ENCODE results near the gene SAMD11. TPM values are rescaled to one million over a fixed set of nuclear protein-coding genes. Genes with fewer than 3 reads are reported as not detected.

The SAMD11 gene
- total RNA-seq, 8 experiments from 2014 or later: 0.29 to 30.4 (median 3.2) TPM

DNA sequence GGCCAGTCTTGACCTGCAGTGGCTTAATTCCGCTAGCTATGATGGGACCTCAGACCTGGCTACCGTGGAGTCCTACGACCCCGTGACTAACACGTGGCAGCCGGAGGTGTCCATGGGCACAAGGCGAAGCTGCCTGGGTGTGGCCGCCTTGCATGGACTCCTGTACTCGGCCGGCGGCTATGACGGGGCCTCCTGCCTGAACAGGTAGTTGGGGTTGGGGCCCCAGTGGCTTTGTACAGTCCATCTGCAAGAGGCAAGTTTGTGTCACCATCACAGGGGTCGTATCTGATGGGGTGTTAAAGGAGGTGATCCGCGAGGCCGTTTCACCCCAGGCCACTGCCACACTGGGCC lies 39.6 kb downstream of the SAMD11 start:
- WGBS, 10 experiments: 84 to 100% (median 95%) methylated on average over 1 to 10 of the region's 16 CpGs; no CpG with 5 or more reads in 4 of the 10 experiments
- peaks cover 12 to 20% of the 10 kb centered on the region in 2 donors for H3K4me1 ChIP-seq (replicated peaks in 1 of 2)
- in situ Hi-C loops (cut with MboI; ENCODE audit: low pct_unique_long_range_greater_than_20kb in 2 of 9, low sequenced_read_pairs in 9 of 9, unreplicated experiment in 9 of 9): no loop called here
- H3K27ac ChIP-seq: no peak overlapping the region
- no peak overlapping the region for H3K4me3 ChIP-seq
- ATAC-seq (replicated peaks in 6 of 8): no peak

GRCh38 chr1:963746-964525 lies 40.2 kb downstream of the SAMD11 start:
- in situ Hi-C loops (cut with MboI; ENCODE audit: low pct_unique_long_range_greater_than_20kb in 2 of 9, low sequenced_read_pairs in 9 of 9, unreplicated experiment in 9 of 9): no loop called here
- WGBS, 10 experiments: 85 to 100% (median 96%) methylated on average over 1 to 20 of the region's 47 CpGs; no CpG with 5 or more reads in 4 of the 10 experiments

GRCh38 chr1:964691-965525 lies 41.2 kb downstream of the SAMD11 start:
- no peak for ATAC-seq (replicated peaks in 6 of 8)
- H3K27ac ChIP-seq: no peak overlapping the region
- in situ Hi-C loops (cut with MboI; ENCODE audit: low pct_unique_long_range_greater_than_20kb in 2 of 9, low sequenced_read_pairs in 9 of 9, unreplicated experiment in 9 of 9): no loop called here
- 85 to 100% (median 93%) methylated on average over 1 to 15 of the region's 51 CpGs; no CpG with 5 or more reads in 4 of the 10 experiments for WGBS, 10 experiments
- peaks cover 10 to 18% of the 10 kb centered on the region in 2 donors for H3K4me1 ChIP-seq (replicated peaks in 1 of 2)
- no peak overlapping the region for H3K4me3 ChIP-seq

More at GRCh38 chr1:963746-964525, 40.2 kb downstream of the SAMD11 start:
- Histone ChIP-seq H3K4me3 (no peak overlapping the region), H3K27ac (no peak overlapping the region), H3K4me1 (replicated peaks in 1 of 2) (peaks cover 10 to 18% of the 10 kb centered on the region in 2 donors)
- no peak for ATAC-seq (replicated peaks in 6 of 8)

GRCh38 chr1:965526-966134 lies 41.9 kb downstream of the SAMD11 start:
- Histone ChIP-seq H3K27ac (no peak overlapping the region), H3K4me1 (replicated peaks in 1 of 2) (peaks cover 10 to 18% of the 10 kb centered on the region in 2 donors), H3K4me3 (no peak overlapping the region)
- no peak for ATAC-seq (replicated peaks in 6 of 8)
- in situ Hi-C loops (cut with MboI; ENCODE audit: low pct_unique_long_range_greater_than_20kb in 2 of 9, low sequenced_read_pairs in 9 of 9, unreplicated experiment in 9 of 9): no loop called here
- WGBS, 10 experiments: 62 to 86% (median 72%) methylated on average over 1 to 7 of the region's 26 CpGs; no CpG with 5 or more reads in 6 of the 10 experiments

GRCh38 chr1:966135-966703 lies 42.5 kb downstream of the SAMD11 start, which contains the start of gene PLEKHN1:
TSS of gene PLEKHN1 (plus strand) at chr1:966482. CDS start at chr1:966532, 50 bp downstream.
- Histone ChIP-seq H3K27ac (no peak within 1 kb of the TSS), H3K4me3 (peak within 1 kb of the TSS; percentile 2 to 39 (median 25)), H3K4me1 (replicated peaks in 1 of 2) (peaks cover 10 to 16% of the 10 kb centered on the region in 2 donors)
- WGBS, 10 experiments: 0 to 60% (median 1%) methylated on average over 1 to 6 of the region's 31 CpGs; no CpG with 5 or more reads in 6 of the 10 experiments
- ATAC-seq (replicated peaks in 6 of 8): peak; percentile 8 to 55 (median 26)
- in situ Hi-C loops (cut with MboI; ENCODE audit: low pct_unique_long_range_greater_than_20kb in 2 of 9, low sequenced_read_pairs in 9 of 9, unreplicated experiment in 9 of 9): no loop called here

- in situ Hi-C loops (cut with MboI; ENCODE audit: low pct_unique_long_range_greater_than_20kb in 2 of 9, low sequenced_read_pairs in 9 of 9, unreplicated experiment in 9 of 9): no loop called here
- H3K4me3 ChIP-seq: peak overlapping the region; percentile 2 to 39 (median 25)
- peak; percentile 68 to 94 (median 76) for ATAC-seq (replicated peaks in 6 of 8)
- no peak overlapping the region for H3K27ac ChIP-seq
- H3K4me1 ChIP-seq (replicated peaks in 1 of 2): peaks cover 8 to 12% of the 10 kb centered on the region in 2 donors
- WGBS, 10 experiments: 0 to 6% methylated on average over 12 to 15 of the region's 60 CpGs; no CpG with 5 or more reads in 8 of the 10 experiments
Observed at GRCh38 chr1:966704-967300, 43.1 kb downstream of the SAMD11 start.

DNA sequence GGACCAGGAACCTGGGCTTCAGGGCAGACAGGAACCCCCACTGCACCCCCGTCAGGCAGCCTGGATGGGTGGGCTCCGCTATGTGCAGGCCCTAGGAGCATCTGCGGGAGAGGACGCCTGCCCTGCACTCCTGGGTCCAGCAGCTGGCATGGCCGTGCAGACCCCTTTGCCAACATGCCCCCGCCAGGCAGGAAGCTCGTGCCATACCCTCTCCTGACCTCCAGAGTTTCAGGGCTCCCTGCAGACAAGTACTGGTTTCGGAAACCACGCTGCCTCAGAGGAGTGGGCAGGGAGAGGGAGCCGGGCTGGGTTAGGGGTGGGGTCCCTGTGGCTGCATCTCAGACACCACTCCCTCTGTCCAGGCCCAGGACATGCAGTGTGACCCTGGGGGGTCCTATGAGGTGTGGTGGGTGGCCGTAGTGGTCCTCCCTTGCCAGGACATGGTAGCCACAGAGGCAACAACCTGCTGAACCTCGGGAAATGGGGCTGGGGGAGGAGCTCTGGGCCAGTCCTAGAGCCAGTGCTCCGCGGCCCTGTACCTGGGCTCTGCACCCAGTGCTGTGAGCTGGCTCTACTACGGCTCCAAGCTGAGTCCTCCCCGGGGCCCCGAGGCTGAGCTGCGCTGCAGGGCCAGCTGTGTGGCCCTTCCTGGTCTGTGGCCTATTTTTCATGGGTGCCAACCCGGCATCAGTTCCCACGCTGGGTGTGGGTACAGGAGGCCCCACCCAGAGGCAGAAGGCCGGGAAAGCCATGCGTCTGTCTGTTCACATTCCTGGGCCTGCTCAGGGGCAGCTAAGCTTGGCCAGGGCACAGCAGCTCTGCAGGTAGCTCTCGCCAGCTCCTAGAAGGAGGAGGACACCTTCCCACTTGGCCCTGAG lies 44.0 kb downstream of the SAMD11 start:
- WGBS, 10 experiments: 40 to 100% (median 54%) methylated on average over 1 to 11 of the region's 23 CpGs; no CpG with 5 or more reads in 6 of the 10 experiments
- no peak overlapping the region for H3K4me3 ChIP-seq

GRCh38 chr1:969260-969855 lies 45.6 kb downstream of the SAMD11 start:
- peaks cover 8 to 12% of the 10 kb centered on the region in 2 donors for H3K4me1 ChIP-seq (replicated peaks in 1 of 2)
- in situ Hi-C loops (cut with MboI; ENCODE audit: low pct_unique_long_range_greater_than_20kb in 2 of 9, low sequenced_read_pairs in 9 of 9, unreplicated experiment in 9 of 9): no loop called here
- WGBS, 10 experiments: 52 to 82% (median 71%) methylated on average over 2 to 15 of the region's 15 CpGs; no CpG with 5 or more reads in 2 of the 10 experiments
- no peak overlapping the region for H3K4me3 ChIP-seq
- ATAC-seq (replicated peaks in 6 of 8): no peak
- no peak overlapping the region for H3K27ac ChIP-seq

More for the DNA sequence above, 44.0 kb downstream of the SAMD11 start:
- Histone ChIP-seq H3K4me1 (replicated peaks in 1 of 2) (peaks cover 8 to 12% of the 10 kb centered on the region in 2 donors), H3K27ac (no peak overlapping the region)
- no peak for ATAC-seq (replicated peaks in 6 of 8)
- in situ Hi-C loops (cut with MboI; ENCODE audit: low pct_unique_long_range_greater_than_20kb in 2 of 9, low sequenced_read_pairs in 9 of 9, unreplicated experiment in 9 of 9): no loop called here

- Histone ChIP-seq H3K27ac (no peak overlapping the region), H3K4me3 (no peak overlapping the region), H3K4me1 (replicated peaks in 1 of 2) (peaks cover 8 to 12% of the 10 kb centered on the region in 2 donors)
- in situ Hi-C loops (cut with MboI; ENCODE audit: low pct_unique_long_range_greater_than_20kb in 2 of 9, low sequenced_read_pairs in 9 of 9, unreplicated experiment in 9 of 9): no loop called here
- no peak for ATAC-seq (replicated peaks in 6 of 8)
- 30 to 58% (median 50%) methylated on average over 3 to 18 of the region's 33 CpGs; no CpG with 5 or more reads in 7 of the 10 experiments for WGBS, 10 experiments
Observed at GRCh38 chr1:970242-970972, 46.7 kb downstream of the SAMD11 start.

DNA sequence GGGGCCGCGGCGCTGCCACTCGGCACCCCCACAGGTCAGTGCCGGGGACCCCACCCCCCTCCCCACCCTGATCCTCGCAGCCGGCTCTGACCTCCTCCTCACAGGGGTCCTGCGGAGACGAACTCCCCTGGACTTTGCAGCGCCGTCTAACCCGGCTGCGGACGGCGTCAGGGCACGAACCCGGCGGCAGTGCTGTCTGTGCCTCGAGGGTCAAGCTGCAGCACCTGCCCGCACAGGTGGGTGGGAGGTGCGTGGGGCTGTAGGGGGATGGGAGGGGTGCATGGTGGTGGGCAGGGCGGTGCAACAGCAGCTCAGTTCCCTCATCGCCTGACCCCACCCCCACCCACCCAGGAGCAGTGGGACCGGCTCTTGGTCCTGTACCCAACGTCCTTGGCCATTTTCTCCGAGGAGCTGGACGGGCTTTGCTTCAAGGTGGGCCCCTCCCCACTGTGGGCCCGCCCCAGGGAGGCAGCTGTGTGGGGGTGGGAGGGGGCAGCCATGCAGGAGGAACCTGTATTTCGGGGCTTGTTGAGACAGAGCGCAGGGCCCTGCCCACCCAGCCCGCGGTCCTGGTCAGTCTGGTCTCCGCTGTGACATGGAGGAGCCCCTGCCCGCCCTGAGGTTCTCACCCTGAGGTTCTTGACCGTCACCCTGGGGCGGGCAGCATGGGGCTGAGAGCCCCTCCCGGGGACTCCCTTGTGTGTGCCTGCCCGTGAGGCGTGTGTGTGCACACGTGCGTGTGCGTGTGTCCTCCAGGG lies 47.4 kb downstream of the SAMD11 start:
- WGBS, 10 experiments: 100% methylated on average over 1 of the region's 42 CpGs; no CpG with 5 or more reads in 9 of the 10 experiments
- H3K27ac ChIP-seq: no peak overlapping the region
- in situ Hi-C loops (cut with MboI; ENCODE audit: low pct_unique_long_range_greater_than_20kb in 2 of 9, low sequenced_read_pairs in 9 of 9, unreplicated experiment in 9 of 9): no loop called here
- H3K4me3 ChIP-seq: no peak overlapping the region
- no peak for ATAC-seq (replicated peaks in 6 of 8)
- H3K4me1 ChIP-seq (replicated peaks in 1 of 2): peaks cover 8 to 18% of the 10 kb centered on the region in 2 donors

Measured in motor neuron (in vitro differentiated cells).